ENCODE measurements around the gene AMN. TPM values are rescaled to one million over a fixed set of nuclear protein-coding genes. Genes with fewer than 3 reads are reported as not detected.

AMN gene
- total and polyA plus RNA-seq, 2 experiments from 2014 or later: 0.69 to 1.2 TPM

DNA sequence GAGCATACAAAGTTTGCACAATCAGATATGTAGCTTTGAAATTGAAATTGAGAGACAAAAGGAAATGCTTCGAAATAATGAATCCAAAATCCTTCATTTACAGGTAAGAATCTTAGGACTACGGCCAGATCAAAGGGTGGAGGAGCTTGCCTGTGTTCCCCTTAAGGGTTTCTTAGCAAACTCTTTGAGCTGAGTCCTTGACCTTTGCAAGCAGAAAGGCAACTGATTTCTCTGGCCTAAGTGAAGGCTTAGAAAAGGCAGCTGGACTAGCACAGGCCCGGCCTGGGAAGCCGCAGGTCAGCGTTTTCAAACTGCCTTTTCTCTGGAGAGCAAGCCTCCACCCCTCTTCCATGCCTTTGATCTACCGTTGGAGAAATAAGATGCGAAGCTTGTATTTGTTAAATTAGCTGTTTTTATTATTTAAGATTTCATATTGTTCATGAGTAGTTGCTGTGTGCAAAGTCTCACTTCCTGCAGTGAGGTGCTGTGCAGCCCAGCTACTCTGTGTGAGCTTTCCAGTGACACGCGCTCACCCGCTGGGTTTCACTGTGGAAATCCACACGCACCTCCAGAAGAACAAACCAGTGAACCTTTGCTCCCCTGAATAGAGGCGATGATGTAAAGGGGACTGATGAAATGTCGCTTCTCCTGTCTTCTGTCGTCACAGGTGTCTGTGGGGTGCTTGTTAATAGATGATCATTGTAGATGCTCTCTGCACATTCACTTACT, 25.0 kb upstream of the AMN start (continued):
- TF ChIP-seq, protein P1, sequence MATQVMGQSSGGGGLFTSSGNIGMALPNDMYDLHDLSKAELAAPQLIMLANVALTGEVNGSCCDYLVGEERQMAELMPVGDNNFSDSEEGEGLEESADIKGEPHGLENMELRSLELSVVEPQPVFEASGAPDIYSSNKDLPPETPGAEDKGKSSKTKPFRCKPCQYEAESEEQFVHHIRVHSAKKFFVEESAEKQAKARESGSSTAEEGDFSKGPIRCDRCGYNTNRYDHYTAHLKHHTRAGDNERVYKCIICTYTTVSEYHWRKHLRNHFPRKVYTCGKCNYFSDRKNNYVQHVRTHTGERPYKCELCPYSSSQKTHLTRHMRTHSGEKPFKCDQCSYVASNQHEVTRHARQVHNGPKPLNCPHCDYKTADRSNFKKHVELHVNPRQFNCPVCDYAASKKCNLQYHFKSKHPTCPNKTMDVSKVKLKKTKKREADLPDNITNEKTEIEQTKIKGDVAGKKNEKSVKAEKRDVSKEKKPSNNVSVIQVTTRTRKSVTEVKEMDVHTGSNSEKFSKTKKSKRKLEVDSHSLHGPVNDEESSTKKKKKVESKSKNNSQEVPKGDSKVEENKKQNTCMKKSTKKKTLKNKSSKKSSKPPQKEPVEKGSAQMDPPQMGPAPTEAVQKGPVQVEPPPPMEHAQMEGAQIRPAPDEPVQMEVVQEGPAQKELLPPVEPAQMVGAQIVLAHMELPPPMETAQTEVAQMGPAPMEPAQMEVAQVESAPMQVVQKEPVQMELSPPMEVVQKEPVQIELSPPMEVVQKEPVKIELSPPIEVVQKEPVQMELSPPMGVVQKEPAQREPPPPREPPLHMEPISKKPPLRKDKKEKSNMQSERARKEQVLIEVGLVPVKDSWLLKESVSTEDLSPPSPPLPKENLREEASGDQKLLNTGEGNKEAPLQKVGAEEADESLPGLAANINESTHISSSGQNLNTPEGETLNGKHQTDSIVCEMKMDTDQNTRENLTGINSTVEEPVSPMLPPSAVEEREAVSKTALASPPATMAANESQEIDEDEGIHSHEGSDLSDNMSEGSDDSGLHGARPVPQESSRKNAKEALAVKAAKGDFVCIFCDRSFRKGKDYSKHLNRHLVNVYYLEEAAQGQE (IDR thresholded peaks at IDR 0.05; ENCODE audit: unreplicated experiment): no peak

DNA sequence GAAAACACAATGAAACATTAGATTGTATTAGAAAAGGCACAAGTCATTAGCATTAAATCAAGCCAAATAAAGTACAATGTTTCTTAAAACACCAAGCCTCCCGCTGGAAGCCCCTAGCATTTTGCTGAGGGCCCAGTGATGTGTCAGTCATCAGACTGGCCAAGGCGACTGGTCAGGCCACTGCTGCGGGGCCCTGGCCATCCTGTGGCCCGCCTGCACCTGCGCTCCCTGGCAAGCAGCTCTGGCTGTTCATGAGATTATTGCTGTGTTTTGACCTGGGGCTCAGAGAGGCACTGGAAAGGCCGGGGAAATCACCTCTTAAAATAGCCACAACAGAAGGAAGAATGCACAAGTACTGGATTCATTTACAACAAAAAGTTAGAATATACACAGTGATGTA, 24.2 kb upstream of the AMN start:
- no peak for ATAC-seq
- H3F3A ChIP-seq (replicated peaks; ENCODE audit: low read depth): 0 out of 2 replicates have a peak, but pooled peaks cover 4% of the 10 kb centered on the region
- H3K4me2 ChIP-seq: no peak overlapping the region
- no peaks in the 10 kb centered on the region for H3K9me2 ChIP-seq (ENCODE audit: insufficient read depth)
- H3K27me3 ChIP-seq (ENCODE audit: insufficient read depth): no peaks in the 10 kb centered on the region
- peaks cover 3% of the 10 kb centered on the region; the same call in 2 of the 3 replicates for H3K36me3 Mint-ChIP-seq (ENCODE audit: low read depth)
- DNase-seq (ENCODE audit: low spot score): no peak
- no peak overlapping the region for H3K4me3 ChIP-seq
- no peaks in the 10 kb centered on the region for H3K36me3 ChIP-seq (ENCODE audit: insufficient read depth)
- H3K4me1 ChIP-seq (ENCODE audit: insufficient read depth): no peaks in the 10 kb centered on the region
- H3K4me3 Mint-ChIP-seq: no peak overlapping the region
- no peaks in the 10 kb centered on the region for H3K9me3 Mint-ChIP-seq
- no peak overlapping the region for H3K27ac Mint-ChIP-seq
- H3K4me1 Mint-ChIP-seq: peaks cover 4% of the 10 kb centered on the region; the same call in 2 of the 3 replicates
- no peak overlapping the region for H3K27ac ChIP-seq (ENCODE audit: low read depth)
- no peak overlapping the region for H2AFZ ChIP-seq
- no peaks in the 10 kb centered on the region for H3K79me2 ChIP-seq (replicated peaks; ENCODE audit: insufficient read depth)
- H4K20me1 ChIP-seq (replicated peaks; ENCODE audit: insufficient read depth): no peaks in the 10 kb centered on the region
- peaks cover 4% of the 10 kb centered on the region for H3K27me3 Mint-ChIP-seq (ENCODE audit: insufficient read depth, low read depth, poor library complexity)
- TF ChIP-seq CREB1 (CRISPR knock-in tag; IDR thresholded peaks at IDR 0.05; ENCODE audit: low read depth) (no peak), ZNF331 (CRISPR knock-in tag; IDR thresholded peaks at IDR 0.05; ENCODE audit: low read depth) (no peak), EZH2phosphoT487 (IDR thresholded peaks at IDR 0.05; ENCODE audit: unreplicated experiment) (no peak), ZNF114 (CRISPR knock-in tag; IDR thresholded peaks at IDR 0.05) (no peak)
- TF ChIP-seq, protein P2, sequence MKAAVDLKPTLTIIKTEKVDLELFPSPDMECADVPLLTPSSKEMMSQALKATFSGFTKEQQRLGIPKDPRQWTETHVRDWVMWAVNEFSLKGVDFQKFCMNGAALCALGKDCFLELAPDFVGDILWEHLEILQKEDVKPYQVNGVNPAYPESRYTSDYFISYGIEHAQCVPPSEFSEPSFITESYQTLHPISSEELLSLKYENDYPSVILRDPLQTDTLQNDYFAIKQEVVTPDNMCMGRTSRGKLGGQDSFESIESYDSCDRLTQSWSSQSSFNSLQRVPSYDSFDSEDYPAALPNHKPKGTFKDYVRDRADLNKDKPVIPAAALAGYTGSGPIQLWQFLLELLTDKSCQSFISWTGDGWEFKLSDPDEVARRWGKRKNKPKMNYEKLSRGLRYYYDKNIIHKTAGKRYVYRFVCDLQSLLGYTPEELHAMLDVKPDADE (IDR thresholded peaks at IDR 0.05): no peak
- TF ChIP-seq, protein P3, sequence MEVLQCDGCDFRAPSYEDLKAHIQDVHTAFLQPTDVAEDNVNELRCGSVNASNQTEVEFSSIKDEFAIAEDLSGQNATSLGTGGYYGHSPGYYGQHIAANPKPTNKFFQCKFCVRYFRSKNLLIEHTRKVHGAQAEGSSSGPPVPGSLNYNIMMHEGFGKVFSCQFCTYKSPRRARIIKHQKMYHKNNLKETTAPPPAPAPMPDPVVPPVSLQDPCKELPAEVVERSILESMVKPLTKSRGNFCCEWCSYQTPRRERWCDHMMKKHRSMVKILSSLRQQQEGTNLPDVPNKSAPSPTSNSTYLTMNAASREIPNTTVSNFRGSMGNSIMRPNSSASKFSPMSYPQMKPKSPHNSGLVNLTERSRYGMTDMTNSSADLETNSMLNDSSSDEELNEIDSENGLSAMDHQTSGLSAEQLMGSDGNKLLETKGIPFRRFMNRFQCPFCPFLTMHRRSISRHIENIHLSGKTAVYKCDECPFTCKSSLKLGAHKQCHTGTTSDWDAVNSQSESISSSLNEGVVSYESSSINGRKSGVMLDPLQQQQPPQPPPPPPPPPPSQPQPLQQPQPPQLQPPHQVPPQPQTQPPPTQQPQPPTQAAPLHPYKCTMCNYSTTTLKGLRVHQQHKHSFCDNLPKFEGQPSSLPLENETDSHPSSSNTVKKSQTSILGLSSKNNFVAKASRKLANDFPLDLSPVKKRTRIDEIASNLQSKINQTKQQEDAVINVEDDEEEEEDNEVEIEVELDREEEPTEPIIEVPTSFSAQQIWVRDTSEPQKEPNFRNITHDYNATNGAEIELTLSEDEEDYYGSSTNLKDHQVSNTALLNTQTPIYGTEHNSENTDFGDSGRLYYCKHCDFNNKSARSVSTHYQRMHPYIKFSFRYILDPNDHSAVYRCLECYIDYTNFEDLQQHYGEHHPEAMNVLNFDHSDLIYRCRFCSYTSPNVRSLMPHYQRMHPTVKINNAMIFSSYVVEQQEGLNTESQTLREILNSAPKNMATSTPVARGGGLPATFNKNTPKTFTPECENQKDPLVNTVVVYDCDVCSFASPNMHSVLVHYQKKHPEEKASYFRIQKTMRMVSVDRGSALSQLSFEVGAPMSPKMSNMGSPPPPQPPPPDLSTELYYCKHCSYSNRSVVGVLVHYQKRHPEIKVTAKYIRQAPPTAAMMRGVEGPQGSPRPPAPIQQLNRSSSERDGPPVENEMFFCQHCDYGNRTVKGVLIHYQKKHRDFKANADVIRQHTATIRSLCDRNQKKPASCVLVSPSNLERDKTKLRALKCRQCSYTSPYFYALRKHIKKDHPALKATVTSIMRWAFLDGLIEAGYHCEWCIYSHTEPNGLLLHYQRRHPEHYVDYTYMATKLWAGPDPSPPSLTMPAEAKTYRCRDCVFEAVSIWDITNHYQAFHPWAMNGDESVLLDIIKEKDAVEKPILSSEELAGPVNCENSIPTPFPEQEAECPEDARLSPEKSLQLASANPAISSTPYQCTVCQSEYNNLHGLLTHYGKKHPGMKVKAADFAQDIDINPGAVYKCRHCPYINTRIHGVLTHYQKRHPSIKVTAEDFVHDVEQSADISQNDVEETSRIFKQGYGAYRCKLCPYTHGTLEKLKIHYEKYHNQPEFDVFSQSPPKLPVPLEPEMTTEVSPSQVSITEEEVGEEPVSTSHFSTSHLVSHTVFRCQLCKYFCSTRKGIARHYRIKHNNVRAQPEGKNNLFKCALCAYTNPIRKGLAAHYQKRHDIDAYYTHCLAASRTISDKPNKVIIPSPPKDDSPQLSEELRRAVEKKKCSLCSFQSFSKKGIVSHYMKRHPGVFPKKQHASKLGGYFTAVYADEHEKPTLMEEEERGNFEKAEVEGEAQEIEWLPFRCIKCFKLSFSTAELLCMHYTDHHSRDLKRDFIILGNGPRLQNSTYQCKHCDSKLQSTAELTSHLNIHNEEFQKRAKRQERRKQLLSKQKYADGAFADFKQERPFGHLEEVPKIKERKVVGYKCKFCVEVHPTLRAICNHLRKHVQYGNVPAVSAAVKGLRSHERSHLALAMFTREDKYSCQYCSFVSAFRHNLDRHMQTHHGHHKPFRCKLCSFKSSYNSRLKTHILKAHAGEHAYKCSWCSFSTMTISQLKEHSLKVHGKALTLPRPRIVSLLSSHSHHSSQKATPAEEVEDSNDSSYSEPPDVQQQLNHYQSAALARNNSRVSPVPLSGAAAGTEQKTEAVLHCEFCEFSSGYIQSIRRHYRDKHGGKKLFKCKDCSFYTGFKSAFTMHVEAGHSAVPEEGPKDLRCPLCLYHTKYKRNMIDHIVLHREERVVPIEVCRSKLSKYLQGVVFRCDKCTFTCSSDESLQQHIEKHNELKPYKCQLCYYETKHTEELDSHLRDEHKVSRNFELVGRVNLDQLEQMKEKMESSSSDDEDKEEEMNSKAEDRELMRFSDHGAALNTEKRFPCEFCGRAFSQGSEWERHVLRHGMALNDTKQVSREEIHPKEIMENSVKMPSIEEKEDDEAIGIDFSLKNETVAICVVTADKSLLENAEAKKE (CRISPR knock-in tag; IDR thresholded peaks at IDR 0.05): no peak
- TF ChIP-seq, protein P4, sequence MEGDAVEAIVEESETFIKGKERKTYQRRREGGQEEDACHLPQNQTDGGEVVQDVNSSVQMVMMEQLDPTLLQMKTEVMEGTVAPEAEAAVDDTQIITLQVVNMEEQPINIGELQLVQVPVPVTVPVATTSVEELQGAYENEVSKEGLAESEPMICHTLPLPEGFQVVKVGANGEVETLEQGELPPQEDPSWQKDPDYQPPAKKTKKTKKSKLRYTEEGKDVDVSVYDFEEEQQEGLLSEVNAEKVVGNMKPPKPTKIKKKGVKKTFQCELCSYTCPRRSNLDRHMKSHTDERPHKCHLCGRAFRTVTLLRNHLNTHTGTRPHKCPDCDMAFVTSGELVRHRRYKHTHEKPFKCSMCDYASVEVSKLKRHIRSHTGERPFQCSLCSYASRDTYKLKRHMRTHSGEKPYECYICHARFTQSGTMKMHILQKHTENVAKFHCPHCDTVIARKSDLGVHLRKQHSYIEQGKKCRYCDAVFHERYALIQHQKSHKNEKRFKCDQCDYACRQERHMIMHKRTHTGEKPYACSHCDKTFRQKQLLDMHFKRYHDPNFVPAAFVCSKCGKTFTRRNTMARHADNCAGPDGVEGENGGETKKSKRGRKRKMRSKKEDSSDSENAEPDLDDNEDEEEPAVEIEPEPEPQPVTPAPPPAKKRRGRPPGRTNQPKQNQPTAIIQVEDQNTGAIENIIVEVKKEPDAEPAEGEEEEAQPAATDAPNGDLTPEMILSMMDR (conservative IDR thresholded peaks at IDR 0.05; ENCODE audit: low read depth in 2 of 2): no peak

Data from GM23338 (cell line).